Measurements from ENCODE around the gene PEAK1.

Gene PEAK1

GRCh38 chr15:77069521-77070121, 350.3 kb downstream of the PEAK1 start:
- in situ Hi-C loops (cut with MboI; ENCODE audit: low sequenced_read_pairs): no loop called here

GRCh38 chr15:77068633-77069032, 351.3 kb downstream of the PEAK1 start:
- in situ Hi-C loops (cut with MboI; ENCODE audit: low sequenced_read_pairs): no loop called here

- in situ Hi-C loops (cut with MboI; ENCODE audit: low sequenced_read_pairs): no loop called here
Observed at GRCh38 chr15:77067691-77068367, 352.1 kb downstream of the PEAK1 start.

GRCh38 chr15:77066971-77067690, 352.8 kb downstream of the PEAK1 start:
- in situ Hi-C loops (cut with MboI; ENCODE audit: low sequenced_read_pairs): no loop called here

GRCh38 chr15:77064539-77065308, 355.2 kb downstream of the PEAK1 start:
- in situ Hi-C loops (cut with MboI; ENCODE audit: low sequenced_read_pairs): no loop called here

GRCh38 chr15:77064063-77064462, 355.8 kb downstream of the PEAK1 start:
- in situ Hi-C loops (cut with MboI; ENCODE audit: low sequenced_read_pairs): no loop called here

GRCh38 chr15:77063249-77063648, 356.7 kb downstream of the PEAK1 start:
- in situ Hi-C loops (cut with MboI; ENCODE audit: low sequenced_read_pairs): no loop called here

- in situ Hi-C loops (cut with MboI; ENCODE audit: low sequenced_read_pairs): no loop called here
Observed at GRCh38 chr15:77060546-77060945, 359.4 kb downstream of the PEAK1 start.

- in situ Hi-C loops (cut with MboI; ENCODE audit: low sequenced_read_pairs): no loop called here
Observed at GRCh38 chr15:77059786-77060361, 360.0 kb downstream of the PEAK1 start.

GRCh38 chr15:77058468-77058867, 361.4 kb downstream of the PEAK1 start:
- in situ Hi-C loops (cut with MboI; ENCODE audit: low sequenced_read_pairs): no loop called here

GRCh38 chr15:77057685-77058084, 362.2 kb downstream of the PEAK1 start:
- in situ Hi-C loops (cut with MboI; ENCODE audit: low sequenced_read_pairs): no loop called here

- in situ Hi-C loops (cut with MboI; ENCODE audit: low sequenced_read_pairs): no loop called here
Observed at GRCh38 chr15:77057072-77057471, 362.8 kb downstream of the PEAK1 start.

GRCh38 chr15:77053709-77054108, 366.2 kb downstream of the PEAK1 start:
- in situ Hi-C loops (cut with MboI; ENCODE audit: low sequenced_read_pairs): no loop called here

GRCh38 chr15:77052556-77052955, 367.3 kb downstream of the PEAK1 start:
- in situ Hi-C loops (cut with MboI; ENCODE audit: low sequenced_read_pairs): no loop called here
